HepG2 (cell line): ENCODE measurements around the gene MCM8. TPM values are rescaled to one million over a fixed set of nuclear protein-coding genes. Genes with fewer than 3 reads are reported as not detected.

ENCODE experiments used
- KDM2A ChIP-seq: sonication (generic); formaldehyde crosslinking; IDR thresholded peaks from 2 replicates; pipeline ENCODE4 v1.4.0; 2020; ENCODE audit warnings: low read depth, missing genetic modification reagents, borderline replicate concordance
- REST ChIP-seq, 2 experiments: IDR thresholded peaks; 2 replicates each; pipeline ENCODE4 v1.6.1; 2011 to 2012; ENCODE audit warnings: low read length in 2 of 2, borderline replicate concordance in 1 of 2, low read depth in 1 of 2, mild to moderate bottlenecking in 1 of 2, moderate library complexity in 1 of 2
- RNF2 ChIP-seq: fragments of 450-650 bp; conservative IDR thresholded peaks from 2 replicates; pipeline ENCODE4 v1.6.1; 2016; ENCODE audit warnings: low read depth
- STAT6 ChIP-seq: sonication (generic); formaldehyde crosslinking; IDR thresholded peaks from 2 replicates; pipeline ENCODE4 v1.4.0; 2020; ENCODE audit warnings: missing genetic modification reagents, mild to moderate bottlenecking, borderline replicate concordance
- TEAD3 ChIP-seq: optimal IDR thresholded peaks from 2 replicates; pipeline ENCODE3; 2016; ENCODE audit warnings: borderline replicate concordance
- ZFP36 ChIP-seq: fragments of 150-350 bp; IDR thresholded peaks from 2 replicates; pipeline ENCODE4 v1.6.1; 2018; ENCODE audit warnings: borderline replicate concordance, low read length, low read depth; ENCODE audit not compliant: partially characterized antibody
- ZFP62 ChIP-seq: sonication (generic); formaldehyde crosslinking; IDR thresholded peaks from 2 replicates; pipeline ENCODE4 v1.4.0; 2020; ENCODE audit warnings: missing genetic modification reagents
- ZNF12 ChIP-seq: sonication (generic); formaldehyde crosslinking; IDR thresholded peaks from 2 replicates; pipeline ENCODE4 v1.5.0; 2020; ENCODE audit warnings: missing genetic modification reagents
- ZNF605 ChIP-seq: sonication (generic); formaldehyde crosslinking; IDR thresholded peaks from 2 replicates; pipeline ENCODE4 v1.8.0; 2022; ENCODE audit warnings: mild to moderate bottlenecking, missing genetic modification reagents
- ZNF607 ChIP-seq: sonication (generic); formaldehyde crosslinking; IDR thresholded peaks from 2 replicates; pipeline ENCODE4 v1.5.1; 2020; ENCODE audit warnings: missing genetic modification reagents, mild to moderate bottlenecking, borderline replicate concordance
- polyA plus RNA-seq, 8 experiments: library from polyadenylated mRNA; depleted of rRNA in 3 of 8; stranded (reverse) in 7 of 8; unstranded in 1 of 8; fragments of >200 nt; fragmentation: Illumina TruSeq in 4 of 8; extraction: Trizol in 4 of 8; gene quantifications; 2 replicates each; pipeline versions ENCODE4 v1.2.1 to v1.2.3, GENCODE V29; 2011 to 2016; ENCODE audit warnings: low read depth in 4 of 8, missing spikeins in 1 of 8, mixed read lengths in 1 of 8; ENCODE audit not compliant: insufficient read depth in 1 of 8
- total RNA-seq, 5 experiments: library from RNA; depleted of rRNA; stranded (reverse); fragments of >200 nt; fragmentation: Illumina TruSeq; extraction: Trizol; gene quantifications; 2 replicates each; pipeline ENCODE4 v1.2.3, GENCODE V29; 2016; ENCODE audit warnings: low read depth in 1 of 5

The MCM8 gene
- total and polyA plus RNA-seq, 2 of the 13 experiments (the other 11 are each of a cell fraction or from before 2014, with no cell fraction given), result 11.5 to 59.3 TPM

GRCh38 chr20:6036213-6036612 lies 85.8 kb downstream of the MCM8 start (continued):
- TF ChIP-seq REST (IDR thresholded peaks at IDR 0.05; ENCODE audit: borderline replicate concordance in 1 of 2, low read depth in 1 of 2, low read length in 2 of 2) (no peak), KDM2A (CRISPR knock-in tag) (no peak), TEAD3 (CRISPR knock-in tag) (no peak), ZNF12 (CRISPR knock-in tag) (no peak), RNF2 (no peak), ZNF607 (CRISPR knock-in tag) (no peak), STAT6 (CRISPR knock-in tag) (no peak), ZFP36 (no peak), ZNF605 (no peak), ZFP62 (CRISPR knock-in tag) (no peak)
